ENCODE measurements around the gene PRTN3.

GRCh38 chr19:792306-792885 lies 48.4 kb upstream of the PRTN3 start:
- TF ChIP-seq CTCF (IDR thresholded peaks at IDR 0.05) = no peak
- TF ChIP-seq POLR2A (IDR thresholded peaks at IDR 0.05) = no peak
